Stimulated activated CD8-positive, alpha-beta memory T cell treated with anti-CD3 and anti-CD28 coated beads, Interleukin-15, amount 100 ng/mL, for 1 hour (primary cell): Measurements from ENCODE around the gene ZRANB1.

Experiments
- DNase-seq: peaks from one replicate; pipeline ENCODE4 v3.0.0-alpha.2; 2020; ENCODE audit warnings: low read depth

Gene ZRANB1

GRCh38 chr10:124921261-124921660 is 20.7 kb upstream of the ZRANB1 start:
- DNase-seq = no peak

- DNase-seq = no peak
Observed at GRCh38 chr10:124923684-124924083, 18.2 kb upstream of the ZRANB1 start.

GRCh38 chr10:124926548-124926947 is 15.4 kb upstream of the ZRANB1 start:
- DNase-seq = no peak

GRCh38 chr10:124928087-124928486 is 13.8 kb upstream of the ZRANB1 start:
- DNase-seq = no peak

GRCh38 chr10:124928545-124928944 is 13.4 kb upstream of the ZRANB1 start:
- DNase-seq = no peak

GRCh38 chr10:124935946-124936345 is 6.0 kb upstream of the ZRANB1 start:
- no peak for DNase-seq

- no peak for DNase-seq
Observed at GRCh38 chr10:124936813-124937212, 5.1 kb upstream of the ZRANB1 start.

- DNase-seq = no peak
Observed at GRCh38 chr10:124939290-124939689, 2.6 kb upstream of the ZRANB1 start.

- no peak for DNase-seq
Observed at GRCh38 chr10:124942317-124943169, 620 bp downstream of the ZRANB1 start.

GRCh38 chr10:124943301-124944092 is 1.6 kb downstream of the ZRANB1 start:
- DNase-seq = no peak

- no peak for DNase-seq
Observed at GRCh38 chr10:124944982-124945381, 3.1 kb downstream of the ZRANB1 start.

- DNase-seq = no peak
Observed at GRCh38 chr10:124946945-124947344, 5.0 kb downstream of the ZRANB1 start.

GRCh38 chr10:124949543-124949942 is 7.6 kb downstream of the ZRANB1 start:
- no peak for DNase-seq

- DNase-seq = no peak
Observed at GRCh38 chr10:124952123-124952522, 10.2 kb downstream of the ZRANB1 start.

- DNase-seq = no peak
Observed at GRCh38 chr10:124953421-124953820, 11.5 kb downstream of the ZRANB1 start.

GRCh38 chr10:124955243-124955642 is 13.3 kb downstream of the ZRANB1 start:
- no peak for DNase-seq

- no peak for DNase-seq
Observed at GRCh38 chr10:124955868-124956267, 13.9 kb downstream of the ZRANB1 start.

- DNase-seq = no peak
Observed at GRCh38 chr10:124956764-124957163, 14.8 kb downstream of the ZRANB1 start.

GRCh38 chr10:124957404-124957947 is 15.6 kb downstream of the ZRANB1 start:
- no peak for DNase-seq

GRCh38 chr10:124959564-124959963 is 17.6 kb downstream of the ZRANB1 start:
- no peak for DNase-seq

GRCh38 chr10:124961248-124961570 is 19.3 kb downstream of the ZRANB1 start:
- no peak for DNase-seq

GRCh38 chr10:124962421-124962820 is 20.5 kb downstream of the ZRANB1 start:
- DNase-seq = no peak
